ENCODE measurements around the gene MRAP2. TPM values are rescaled to one million over a fixed set of nuclear protein-coding genes. Genes with fewer than 3 reads are reported as not detected.
"Not testable (repeated sequence)": the region's sequence is repeated elsewhere in the genome, so short reads cannot be mapped to it uniquely, and the experiment has no call there.

Gene MRAP2
- total and polyA plus RNA-seq, 2 donors: 0.92 to 5.6 TPM

DNA sequence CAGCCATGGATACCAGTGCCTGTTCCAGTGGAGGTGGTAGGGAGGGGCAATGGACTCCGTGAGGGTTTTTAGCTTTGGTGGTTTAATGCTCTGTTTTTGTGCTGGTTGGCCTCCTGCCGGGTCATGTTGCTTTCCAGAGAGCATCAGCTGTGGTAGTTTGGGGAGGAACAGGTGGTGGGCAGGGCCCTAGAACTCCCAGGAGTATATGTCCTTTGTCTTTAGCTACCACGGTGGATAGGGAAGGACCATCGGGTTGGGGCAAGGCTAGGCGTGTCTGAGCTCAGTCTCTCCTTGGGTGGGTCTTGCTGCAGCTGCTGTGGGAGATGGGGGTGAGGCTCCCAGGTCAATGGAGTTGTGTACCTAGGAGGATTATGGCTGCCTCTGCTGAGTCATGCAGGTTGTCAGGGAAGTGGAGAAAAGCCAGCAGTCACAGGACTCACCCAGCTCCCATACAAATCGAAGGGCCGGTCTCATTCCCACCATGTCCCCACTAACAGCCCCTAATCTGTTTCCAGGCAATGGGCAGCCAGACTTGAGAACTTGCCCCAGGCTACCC lies 38.9 kb downstream of the MRAP2 start:
- 85% methylated on average over 7 of the region's 7 CpGs for WGBS
- Histone ChIP-seq H3K36me3 (ENCODE audit: insufficient read depth) (no peaks in the 10 kb centered on the region), H3K27ac (ENCODE audit: low read depth) (no peak overlapping the region), H3K4me3 (ENCODE audit: low read depth, low read length) (no peak overlapping the region), H3K4me1 (ENCODE audit: insufficient read depth) (no peaks in the 10 kb centered on the region)
- DNase-seq (ENCODE audit: extremely low spot score): no peak

DNA sequence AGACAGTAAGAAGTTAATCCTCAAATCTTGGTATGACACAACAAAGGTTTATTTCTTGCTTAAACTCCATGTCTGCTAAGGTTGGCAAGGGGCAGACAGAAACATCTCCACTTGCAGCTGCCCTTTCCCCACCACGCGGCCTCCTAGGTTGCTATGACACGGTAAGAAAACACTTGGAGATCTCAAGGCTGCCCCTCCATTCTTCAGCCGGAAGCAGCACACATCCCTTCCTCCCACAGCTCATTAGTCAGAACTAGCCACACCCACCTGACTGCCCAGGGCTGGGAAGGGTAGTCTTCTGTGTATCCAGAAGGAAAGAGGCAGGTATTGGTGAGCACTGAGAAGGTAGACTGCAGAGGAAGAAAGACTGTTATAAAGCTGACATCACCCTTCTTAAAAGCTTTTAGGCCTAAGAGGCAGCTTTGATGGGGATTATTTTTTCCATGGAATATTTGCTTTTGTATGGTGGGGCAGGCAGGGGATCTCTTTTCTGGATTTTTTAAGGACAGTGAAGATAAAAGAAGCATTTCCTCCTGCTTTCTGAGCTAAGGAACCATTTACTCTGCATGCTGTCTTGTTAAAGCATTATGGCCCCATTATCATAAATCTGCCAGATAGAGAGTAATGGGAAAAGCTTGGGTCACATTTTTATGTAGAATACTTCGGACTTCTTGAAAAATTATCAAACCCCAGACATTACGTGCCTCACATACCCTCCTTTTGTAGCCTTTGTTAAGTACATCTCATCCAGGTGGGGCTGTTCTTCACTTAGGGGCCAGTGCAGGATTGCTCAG lies 41.6 kb downstream of the MRAP2 start:
- Histone ChIP-seq H3K36me3 (ENCODE audit: insufficient read depth) (no peaks in the 10 kb centered on the region), H3K27ac (ENCODE audit: low read depth) (no peak overlapping the region), H3K4me3 (ENCODE audit: low read depth, low read length) (no peak overlapping the region), H3K4me1 (ENCODE audit: insufficient read depth) (no peaks in the 10 kb centered on the region)
- 23% methylated on average over 6 of the region's 6 CpGs for WGBS
- peak; percentile 18 for DNase-seq (ENCODE audit: extremely low spot score)

DNA sequence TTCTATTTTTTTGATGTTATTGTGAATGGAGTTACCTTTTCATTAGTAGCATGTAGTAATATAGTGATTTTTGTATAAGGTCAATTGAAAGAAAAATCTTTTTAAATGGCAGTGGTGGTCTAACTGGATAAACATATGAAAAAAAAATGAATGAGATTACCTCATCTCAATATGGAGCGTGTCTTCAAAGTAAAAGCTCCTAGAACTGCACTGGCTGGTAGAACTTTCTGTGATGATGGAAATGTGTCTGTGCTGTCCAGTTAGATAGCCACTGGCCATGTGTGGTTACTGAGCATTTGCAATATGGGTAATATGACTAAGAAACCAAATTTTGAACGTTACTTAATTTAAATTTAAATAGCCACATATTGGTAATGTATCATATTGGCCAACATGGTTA lies 44.1 kb downstream of the MRAP2 start:
- H3K4me3 ChIP-seq (ENCODE audit: low read depth, low read length): no peak overlapping the region
- WGBS: 81% methylated on average over 2 of the region's 2 CpGs
- H3K36me3 ChIP-seq (ENCODE audit: insufficient read depth): no peaks in the 10 kb centered on the region
- no peaks in the 10 kb centered on the region for H3K4me1 ChIP-seq (ENCODE audit: insufficient read depth)
- no peak overlapping the region for H3K27ac ChIP-seq (ENCODE audit: low read depth)
- DNase-seq (ENCODE audit: extremely low spot score): no peak

DNA sequence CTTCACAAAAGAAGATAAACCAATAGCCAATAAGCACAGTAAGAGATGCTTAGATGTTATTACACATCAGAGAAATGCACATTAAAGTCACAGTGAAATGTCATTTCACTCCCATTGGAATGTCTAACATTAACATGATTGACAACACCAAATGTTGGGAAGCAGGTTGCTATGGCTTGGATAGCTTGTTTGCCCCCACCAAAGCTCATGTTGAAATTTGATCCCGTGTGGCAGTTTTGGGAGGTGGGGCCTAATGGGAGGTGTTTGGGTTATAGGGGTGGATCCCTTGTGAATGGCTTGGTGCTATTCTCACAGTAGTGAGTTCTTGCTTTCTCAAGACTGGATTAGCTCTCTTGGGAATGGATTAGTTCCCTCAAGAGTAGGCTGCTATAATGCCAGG lies 44.8 kb downstream of the MRAP2 start:
- WGBS: 34% methylated on average over 1 of the region's 1 CpG
- Histone ChIP-seq H3K4me3 (ENCODE audit: low read depth, low read length) (no peak overlapping the region), H3K27ac (ENCODE audit: low read depth) (no peak overlapping the region), H3K4me1 (ENCODE audit: insufficient read depth) (no peaks in the 10 kb centered on the region), H3K36me3 (ENCODE audit: insufficient read depth) (no peaks in the 10 kb centered on the region)
- no peak for DNase-seq (ENCODE audit: extremely low spot score)

DNA sequence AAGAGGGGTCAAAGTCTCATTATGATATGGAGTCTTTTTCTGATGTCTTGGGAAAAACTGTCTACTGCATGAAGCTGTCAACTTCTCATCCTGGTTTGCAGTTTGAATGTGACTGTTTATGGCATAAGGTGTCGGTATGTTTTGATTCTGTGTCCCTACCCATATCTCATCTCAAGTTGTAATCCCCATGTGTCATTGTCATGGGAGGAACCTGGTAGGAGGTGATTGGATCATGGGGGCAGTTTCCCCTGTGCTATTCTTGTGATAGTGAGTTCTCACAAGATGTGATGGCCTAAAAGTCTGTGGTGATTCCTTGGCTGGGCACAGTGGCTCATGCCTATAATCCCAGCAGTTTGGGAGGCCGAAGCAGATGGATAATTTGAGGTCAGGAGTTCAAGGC lies 47.6 kb downstream of the MRAP2 start:
- Histone ChIP-seq H3K36me3 (ENCODE audit: insufficient read depth) (no peaks in the 10 kb centered on the region), H3K4me1 (ENCODE audit: insufficient read depth) (no peaks in the 10 kb centered on the region), H3K4me3 (ENCODE audit: low read depth, low read length) (no peak overlapping the region), H3K27ac (ENCODE audit: low read depth) (no peak overlapping the region)
- DNase-seq (ENCODE audit: extremely low spot score): no peak
- 88% methylated on average over 2 of the region's 2 CpGs for WGBS

DNA sequence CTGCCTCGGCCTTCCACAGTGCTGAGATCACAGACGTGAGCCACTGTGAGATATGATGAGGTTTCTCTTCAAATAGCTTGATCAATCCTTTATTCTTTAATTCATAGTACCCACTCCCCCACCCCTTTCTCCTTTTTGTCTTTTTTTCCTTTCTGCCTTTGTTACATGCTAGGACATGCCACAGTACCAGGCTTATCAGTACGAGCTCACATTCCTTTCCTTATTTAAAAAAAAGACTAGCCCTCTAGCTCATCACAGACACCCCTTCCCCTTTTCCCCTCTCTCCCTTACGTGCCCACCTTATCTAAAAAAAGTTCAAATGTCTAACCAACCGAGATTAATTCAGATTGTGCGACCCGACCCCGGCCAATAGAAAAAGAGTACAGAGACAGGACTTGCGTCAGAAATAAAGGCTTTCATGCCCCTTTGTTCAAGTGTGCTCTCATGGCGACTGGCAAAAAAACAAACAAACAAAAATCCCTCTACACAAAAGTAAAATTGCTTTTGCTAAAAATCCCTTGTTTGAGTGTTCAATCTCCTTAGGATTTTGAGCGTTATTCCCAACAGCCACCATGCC lies 49.2 kb downstream of the MRAP2 start:
- Histone ChIP-seq H3K4me1 (ENCODE audit: insufficient read depth) (no peaks in the 10 kb centered on the region), H3K27ac (ENCODE audit: low read depth) (no peak overlapping the region), H3K4me3 (ENCODE audit: low read depth, low read length) (no peak overlapping the region), H3K36me3 (ENCODE audit: insufficient read depth) (no peaks in the 10 kb centered on the region)
- WGBS: 31% methylated on average over 11 of the region's 11 CpGs
- DNase-seq (ENCODE audit: extremely low spot score): no peak

DNA sequence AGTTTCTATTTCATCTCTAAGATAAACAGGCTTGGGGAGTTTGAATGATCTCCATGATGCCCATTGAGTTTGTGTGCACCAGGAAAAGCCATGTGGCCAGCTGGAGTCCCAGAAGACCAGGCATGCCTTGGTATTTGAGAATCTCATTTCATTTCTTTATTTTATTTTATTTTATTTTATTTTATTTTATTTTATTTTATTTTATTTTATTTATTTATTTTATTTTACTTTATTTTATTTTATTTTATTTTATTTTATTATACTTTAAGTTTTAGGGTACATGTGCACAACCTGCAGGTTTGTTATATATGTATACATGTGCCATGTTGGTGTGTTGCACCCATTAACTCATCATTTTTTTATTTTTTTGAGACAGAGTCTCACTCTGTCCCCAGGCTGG lies 51.1 kb downstream of the MRAP2 start:
- H3K27ac ChIP-seq (ENCODE audit: low read depth); H3K36me3 ChIP-seq (ENCODE audit: insufficient read depth); DNase-seq (ENCODE audit: extremely low spot score): not testable (repeated sequence)

DNA sequence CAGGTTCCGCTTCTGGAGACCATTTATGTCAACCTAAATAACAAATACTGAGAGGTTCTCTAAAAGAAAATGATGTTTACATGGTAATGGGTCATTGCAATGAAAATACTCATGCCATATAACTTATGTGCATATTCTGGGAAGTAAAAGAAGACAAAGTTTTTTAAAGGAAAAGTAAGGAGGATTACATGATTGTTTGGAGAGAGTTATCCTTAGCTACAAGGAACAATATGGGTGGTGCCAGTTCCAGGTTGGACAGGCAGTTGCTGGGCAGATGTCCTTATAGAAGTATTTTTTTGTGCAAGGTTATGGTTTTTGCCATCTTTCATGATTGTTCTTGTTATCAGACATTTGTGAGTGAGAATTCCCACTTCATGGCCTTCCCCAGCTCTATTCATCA lies 52.5 kb downstream of the MRAP2 start:
- 87% methylated on average over 1 of the region's 1 CpG for WGBS
- no peaks in the 10 kb centered on the region for H3K36me3 ChIP-seq (ENCODE audit: insufficient read depth)
- H3K4me3 ChIP-seq (ENCODE audit: low read depth, low read length): no peak overlapping the region
- no peak overlapping the region for H3K27ac ChIP-seq (ENCODE audit: low read depth)
- DNase-seq (ENCODE audit: extremely low spot score): no peak
- H3K4me1 ChIP-seq (ENCODE audit: insufficient read depth): no peaks in the 10 kb centered on the region

More for the DNA sequence above, 51.1 kb downstream of the MRAP2 start:
- H3K4me3 ChIP-seq (ENCODE audit: low read depth, low read length); H3K4me1 ChIP-seq (ENCODE audit: insufficient read depth): not testable (repeated sequence)

DNA sequence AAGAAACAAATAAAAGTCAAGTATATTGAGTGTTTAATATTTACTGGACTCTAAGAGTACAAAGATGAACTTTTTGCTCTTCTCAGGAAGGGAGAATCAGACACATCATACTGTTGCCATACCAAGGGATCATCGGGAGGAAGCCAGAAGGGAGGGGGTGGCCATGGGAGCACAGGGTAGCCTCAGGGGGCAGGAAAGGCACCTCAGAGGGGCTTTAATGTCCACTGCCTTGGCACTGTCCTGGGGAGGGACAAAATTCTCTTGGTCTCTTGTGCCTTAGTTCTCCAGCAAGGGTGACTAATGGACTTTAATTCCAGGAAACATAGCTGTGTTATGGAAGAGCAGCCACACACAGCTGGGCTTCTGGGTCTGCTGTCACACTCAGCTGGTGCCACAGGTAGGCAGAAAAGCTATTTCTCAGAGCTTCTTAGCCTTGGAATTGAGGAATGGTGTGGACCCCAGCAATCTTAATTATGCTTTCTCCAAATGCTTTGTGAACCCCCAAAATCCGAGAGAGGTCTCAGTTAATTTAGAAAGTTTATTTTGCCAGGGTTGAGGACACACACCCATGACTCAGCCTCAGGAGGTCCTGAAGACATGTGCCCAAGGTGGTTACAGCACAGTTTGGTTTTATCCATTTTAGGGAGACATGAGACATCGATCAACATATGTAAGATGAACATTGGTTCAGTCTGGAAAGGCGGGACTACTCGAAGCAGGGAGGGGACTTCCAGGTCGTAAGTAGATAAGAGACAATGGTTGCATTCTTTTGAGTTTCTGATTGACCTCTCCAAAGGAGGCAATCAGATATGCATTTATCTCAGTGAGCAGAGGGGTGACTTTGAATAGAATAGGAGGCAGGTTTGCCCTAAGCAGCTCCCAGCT lies 53.2 kb downstream of the MRAP2 start:
- H3K36me3 ChIP-seq (ENCODE audit: insufficient read depth): no peaks in the 10 kb centered on the region
- 77% methylated on average over 6 of the region's 6 CpGs for WGBS
- no peak overlapping the region for H3K27ac ChIP-seq (ENCODE audit: low read depth)
- DNase-seq (ENCODE audit: extremely low spot score): no peak
- H3K4me1 ChIP-seq (ENCODE audit: insufficient read depth): no peaks in the 10 kb centered on the region
- H3K4me3 ChIP-seq (ENCODE audit: low read depth, low read length): no peak overlapping the region

DNA sequence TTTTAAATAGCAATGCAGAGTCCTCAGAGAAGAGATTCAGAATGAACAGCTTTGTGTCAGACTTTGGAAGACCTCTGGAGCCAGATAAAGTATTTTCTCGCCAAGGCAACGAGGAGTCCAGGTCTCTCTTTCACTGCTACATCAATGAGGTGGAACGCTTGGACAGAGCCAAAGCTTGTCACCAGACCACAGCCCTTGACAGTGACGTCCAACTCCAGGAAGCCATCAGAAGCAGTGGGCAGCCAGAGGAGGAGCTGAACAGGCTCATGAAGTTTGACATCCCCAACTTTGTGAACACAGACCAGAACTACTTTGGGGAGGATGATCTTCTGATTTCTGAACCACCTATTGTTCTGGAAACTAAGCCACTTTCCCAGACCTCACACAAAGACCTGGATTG lies 55.5 kb downstream of the MRAP2 start:
- Histone ChIP-seq H3K27ac (ENCODE audit: low read depth) (no peak overlapping the region), H3K4me1 (ENCODE audit: insufficient read depth) (no peaks in the 10 kb centered on the region), H3K36me3 (ENCODE audit: insufficient read depth) (no peaks in the 10 kb centered on the region), H3K4me3 (ENCODE audit: low read depth, low read length) (no peak overlapping the region)
- DNase-seq (ENCODE audit: extremely low spot score): no peak
- WGBS: 78% methylated on average over 4 of the region's 4 CpGs

DNA sequence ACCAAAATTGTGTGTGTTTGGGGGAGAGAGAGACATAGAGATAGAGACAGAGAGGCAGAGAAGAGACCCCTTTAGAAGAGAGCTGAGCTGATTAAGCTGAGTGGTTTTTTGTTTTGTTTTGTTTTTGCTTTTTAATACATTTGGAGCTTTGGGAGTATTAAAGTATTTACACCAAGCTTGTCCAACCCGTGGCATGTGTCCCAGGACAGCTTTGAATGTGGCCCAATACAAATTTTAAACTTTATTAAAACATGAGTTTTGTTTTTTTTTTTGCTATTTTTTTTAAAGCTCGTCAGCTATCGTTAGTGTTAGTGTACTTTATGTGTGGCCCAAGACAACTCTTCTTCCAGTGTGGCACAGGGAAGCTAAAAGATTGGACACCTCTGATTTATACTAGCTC lies 56.0 kb downstream of the MRAP2 start:
- H3K4me3 ChIP-seq (ENCODE audit: low read depth, low read length): no peak overlapping the region
- H3K36me3 ChIP-seq (ENCODE audit: insufficient read depth): no peaks in the 10 kb centered on the region
- no peaks in the 10 kb centered on the region for H3K4me1 ChIP-seq (ENCODE audit: insufficient read depth)
- 65% methylated on average over 3 of the region's 3 CpGs for WGBS
- no peak for DNase-seq (ENCODE audit: extremely low spot score)
- no peak overlapping the region for H3K27ac ChIP-seq (ENCODE audit: low read depth)

DNA sequence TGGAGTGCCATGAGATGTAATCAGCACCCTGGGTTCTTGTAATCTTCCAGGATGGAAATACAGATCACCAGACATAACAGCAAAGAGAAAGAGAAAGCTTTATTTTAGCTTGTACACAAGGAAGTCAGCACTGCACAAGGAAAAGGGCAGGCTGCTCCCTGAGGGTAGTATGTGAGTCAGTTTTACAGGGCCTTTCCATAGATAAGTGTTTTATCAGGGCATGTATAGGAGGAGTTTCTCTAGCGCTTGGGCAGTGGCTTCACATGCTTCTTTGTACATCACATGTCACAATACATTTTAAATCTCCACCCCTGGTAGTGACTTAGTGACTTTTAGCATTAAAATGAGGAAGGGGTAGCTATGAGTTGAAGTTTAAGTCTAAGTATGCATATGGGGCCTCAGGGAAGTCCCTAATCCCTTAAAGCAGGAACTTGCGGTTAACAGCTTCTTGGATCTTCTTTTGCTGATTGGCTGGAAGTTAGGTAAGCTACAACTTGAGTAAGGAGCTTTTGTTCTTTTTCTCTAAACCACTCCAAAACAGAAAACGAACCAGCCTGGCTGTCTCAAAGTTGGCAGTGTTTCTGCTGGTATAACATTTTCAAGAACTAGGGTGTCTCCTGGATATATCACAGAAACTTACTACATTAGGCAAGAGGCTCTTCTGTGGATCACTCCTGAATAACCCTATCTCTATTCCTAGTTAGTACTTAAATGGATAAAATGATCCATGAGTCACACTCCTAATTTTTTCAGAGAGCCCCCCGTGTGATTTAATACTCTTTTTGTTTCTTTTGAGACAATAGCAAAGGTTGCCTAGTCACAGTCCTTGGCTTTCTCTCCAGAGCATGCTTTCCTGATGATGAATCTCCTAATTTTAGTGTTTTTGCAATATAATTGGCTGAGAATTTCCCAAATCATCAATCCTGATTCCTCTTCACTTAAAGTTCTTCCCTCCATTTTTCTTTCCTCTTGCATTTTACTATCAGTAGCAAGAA lies 60.2 kb downstream of the MRAP2 start:
- H3K4me1 ChIP-seq (ENCODE audit: insufficient read depth): no peaks in the 10 kb centered on the region
- H3K4me3 ChIP-seq (ENCODE audit: low read depth, low read length): no peak overlapping the region
- WGBS: 74% methylated on average over 4 of the region's 4 CpGs
- no peak for DNase-seq (ENCODE audit: extremely low spot score)
- no peak overlapping the region for H3K27ac ChIP-seq (ENCODE audit: low read depth)
- H3K36me3 ChIP-seq (ENCODE audit: insufficient read depth): no peaks in the 10 kb centered on the region

DNA sequence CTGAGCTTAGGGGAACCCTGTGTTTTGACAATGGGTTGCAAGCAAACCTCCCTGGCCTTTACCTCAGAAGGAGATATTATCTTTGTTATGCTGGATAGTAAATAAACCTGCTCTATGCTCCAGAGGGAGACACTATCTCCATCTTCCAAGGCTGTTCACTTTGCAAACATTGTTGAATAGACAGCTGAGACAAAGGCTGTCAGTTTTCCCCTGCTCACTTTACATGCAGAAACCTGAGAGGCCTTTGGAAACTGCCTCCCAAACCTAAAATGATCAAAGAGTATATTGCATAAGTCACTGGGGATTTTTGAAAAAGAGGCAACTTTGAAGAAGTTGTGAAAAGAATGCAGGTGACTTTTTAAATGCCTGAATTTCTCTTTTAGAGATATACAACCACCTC lies 61.6 kb downstream of the MRAP2 start:
- Histone ChIP-seq H3K4me3 (ENCODE audit: low read depth, low read length) (no peak overlapping the region), H3K4me1 (ENCODE audit: insufficient read depth) (no peaks in the 10 kb centered on the region), H3K36me3 (ENCODE audit: insufficient read depth) (no peaks in the 10 kb centered on the region), H3K27ac (ENCODE audit: low read depth) (no peak overlapping the region)
- no peak for DNase-seq (ENCODE audit: extremely low spot score)
